Measurements from ENCODE around the gene ST6GAL2. TPM values are rescaled to one million over a fixed set of nuclear protein-coding genes. Genes with fewer than 3 reads are reported as not detected.

ST6GAL2 gene
- total and polyA plus RNA-seq, 2 experiments from 2014 or later, result 0.46 to 0.57 TPM

- H3K9me3 ChIP-seq (ENCODE audit: low read depth), result no peaks in the 10 kb centered on the region
- no peak for TF ChIP-seq CTCF (IDR thresholded peaks at IDR 0.05; ENCODE audit: low read depth, low read length)
- no peak overlapping the region for H3K27ac ChIP-seq
- no peak overlapping the region for H3K4me3 ChIP-seq
- DNase-seq (ENCODE audit: low read depth in 1 of 2, low spot score in 1 of 2), result no peak
- no peaks in the 10 kb centered on the region for H3K4me1 ChIP-seq (ENCODE audit: low read depth)
- H3K27me3 ChIP-seq, result no peaks in the 10 kb centered on the region
- H3K36me3 ChIP-seq, result no peaks in the 10 kb centered on the region
Measured at GRCh38 chr2:106804161-106804560, 81.8 kb downstream of the ST6GAL2 start.

GRCh38 chr2:106800976-106801655 is 84.9 kb downstream of the ST6GAL2 start:
- no peak for DNase-seq (ENCODE audit: low read depth in 1 of 2, low spot score in 1 of 2)
- H3K4me1 ChIP-seq (ENCODE audit: low read depth), result no peaks in the 10 kb centered on the region
- TF ChIP-seq CTCF (IDR thresholded peaks at IDR 0.05; ENCODE audit: low read depth, low read length), result no peak

GRCh38 chr2:106800180-106800579 is 85.8 kb downstream of the ST6GAL2 start:
- no peak for DNase-seq (ENCODE audit: low read depth in 1 of 2, low spot score in 1 of 2)
- H3K9me3 ChIP-seq (ENCODE audit: low read depth), result no peaks in the 10 kb centered on the region
- no peak overlapping the region for H3K4me3 ChIP-seq
- TF ChIP-seq CTCF (IDR thresholded peaks at IDR 0.05; ENCODE audit: low read depth, low read length), result no peak
- no peak overlapping the region for H3K27ac ChIP-seq
- H3K4me1 ChIP-seq (ENCODE audit: low read depth), result no peaks in the 10 kb centered on the region
- H3K27me3 ChIP-seq, result no peaks in the 10 kb centered on the region
- H3K36me3 ChIP-seq, result no peaks in the 10 kb centered on the region

More at GRCh38 chr2:106800976-106801655, 84.9 kb downstream of the ST6GAL2 start:
- no peaks in the 10 kb centered on the region for H3K36me3 ChIP-seq
- H3K9me3 ChIP-seq (ENCODE audit: low read depth), result no peaks in the 10 kb centered on the region
- no peak overlapping the region for H3K27ac ChIP-seq
- no peak overlapping the region for H3K4me3 ChIP-seq
- H3K27me3 ChIP-seq, result no peaks in the 10 kb centered on the region

- no peaks in the 10 kb centered on the region for H3K36me3 ChIP-seq
- no peaks in the 10 kb centered on the region for H3K9me3 ChIP-seq (ENCODE audit: low read depth)
- H3K4me3 ChIP-seq, result no peak overlapping the region
- no peak overlapping the region for H3K27ac ChIP-seq
- no peak for DNase-seq (ENCODE audit: low read depth in 1 of 2, low spot score in 1 of 2)
- H3K4me1 ChIP-seq (ENCODE audit: low read depth), result no peaks in the 10 kb centered on the region
- TF ChIP-seq CTCF (IDR thresholded peaks at IDR 0.05; ENCODE audit: low read depth, low read length), result no peak
- no peaks in the 10 kb centered on the region for H3K27me3 ChIP-seq
Measured at GRCh38 chr2:106798826-106799552, 87.0 kb downstream of the ST6GAL2 start.

- H3K9me3 ChIP-seq (ENCODE audit: low read depth), result no peaks in the 10 kb centered on the region
- H3K36me3 ChIP-seq, result no peaks in the 10 kb centered on the region
- no peaks in the 10 kb centered on the region for H3K4me1 ChIP-seq (ENCODE audit: low read depth)
- no peak overlapping the region for H3K4me3 ChIP-seq
- no peak for TF ChIP-seq CTCF (IDR thresholded peaks at IDR 0.05; ENCODE audit: low read depth, low read length)
- H3K27ac ChIP-seq, result no peak overlapping the region
- DNase-seq (ENCODE audit: low read depth in 1 of 2, low spot score in 1 of 2), result no peak
- no peaks in the 10 kb centered on the region for H3K27me3 ChIP-seq
Measured at GRCh38 chr2:106797494-106797893, 88.5 kb downstream of the ST6GAL2 start.
